K562 (cell line): Measurements from ENCODE around the gene SCARF2. TPM values are rescaled to one million over a fixed set of nuclear protein-coding genes. Genes with fewer than 3 reads are reported as not detected.

ENCODE experiments used
- CBX5 ChIP-seq: IDR thresholded peaks from 2 replicates; pipeline ENCODE4 v1.6.1; 2014; ENCODE audit warnings: low read depth, borderline replicate concordance
- CXXC5 ChIP-seq: fragments of 250-450 bp; sonication (Bioruptor Pico); IDR thresholded peaks from 2 replicates; pipeline ENCODE4 v1.8.0; 2022; ENCODE audit warnings: inconsistent platforms, mild to moderate bottlenecking, moderate library complexity
- ETV6 ChIP-seq, 3 experiments: fragments of 150-350 bp in 1 of 3; sonication (generic) in 1 of 3; formaldehyde crosslinking in 1 of 3; IDR thresholded peaks; 2 replicates each; pipeline versions ENCODE4 v1.6.1 to v1.8.0; 2014 to 2022; ENCODE audit warnings: borderline replicate concordance in 2 of 3, low read depth in 2 of 3, antibody characterized with exemption in 1 of 3, low read length in 1 of 3, mild to moderate bottlenecking in 1 of 3, missing genetic modification reagents in 1 of 3
- HIVEP1 ChIP-seq: fragments of 250-450 bp; sonication (Bioruptor Pico); IDR thresholded peaks from 2 replicates; pipeline ENCODE4 v1.4.0; 2020; ENCODE audit warnings: mild to moderate bottlenecking
- HMG20A ChIP-seq: fragments of 450-650 bp; formaldehyde crosslinking; conservative IDR thresholded peaks from 2 replicates; pipeline ENCODE4 v1.4.0; 2020; ENCODE audit warnings: mild to moderate bottlenecking, mixed read lengths
- HNRNPLL ChIP-seq: fragments of 200-400 bp; formaldehyde crosslinking; IDR thresholded peaks from 2 replicates; pipeline ENCODE4 v1.6.1; 2017; ENCODE audit warnings: low read length, low read depth, mild to moderate bottlenecking; ENCODE audit not compliant: poor library complexity, severe bottlenecking
- KLF1 ChIP-seq: fragments of 450-650 bp; IDR thresholded peaks from 2 replicates; pipeline ENCODE4 v1.6.1; 2016; ENCODE audit warnings: missing genetic modification characterization, missing compliant biosample characterization
- MAX ChIP-seq: sonication (generic); formaldehyde crosslinking; IDR thresholded peaks from 2 replicates; pipeline ENCODE4 v1.9.0; 2022; ENCODE audit warnings: mild to moderate bottlenecking, missing genetic modification reagents
- MTF1 ChIP-seq: fragments of 250-450 bp; sonication (Bioruptor Pico); IDR thresholded peaks from 2 replicates; pipeline ENCODE4 v1.9.0; 2021; ENCODE audit warnings: moderate library complexity, mild to moderate bottlenecking, inconsistent platforms, borderline replicate concordance
- NCOA2 ChIP-seq, 2 experiments: fragments of 450-650 bp; IDR thresholded peaks; 2 replicates each; pipeline ENCODE4 v1.6.1; 2018; ENCODE audit warnings: mild to moderate bottlenecking in 2 of 2, moderate library complexity in 1 of 2; ENCODE audit not compliant: partially characterized antibody in 2 of 2
- NR2F6 ChIP-seq: fragments of 450-650 bp; formaldehyde crosslinking; IDR thresholded peaks from 2 replicates; pipeline ENCODE4 v1.4.0; 2020; ENCODE audit warnings: mild to moderate bottlenecking
- POLR3A ChIP-seq: IDR thresholded peaks from 2 replicates; pipeline ENCODE4 v1.6.1; 2011; ENCODE audit warnings: borderline replicate concordance, mild to moderate bottlenecking, moderate library complexity; ENCODE audit not compliant: insufficient read length, insufficient read depth; ENCODE audit errors: extremely low read depth
- TFAM ChIP-seq: fragments of 250-450 bp; sonication (Bioruptor Pico); conservative IDR thresholded peaks from 2 replicates; pipeline ENCODE4 v1.5.0; 2021; ENCODE audit warnings: mild to moderate bottlenecking, moderate library complexity
- XRCC5 ChIP-seq: fragments of 200-400 bp; formaldehyde crosslinking; IDR thresholded peaks from 2 replicates; pipeline ENCODE4 v1.6.1; 2017; ENCODE audit warnings: low read depth, mild to moderate bottlenecking, low read length
- YY1 ChIP-seq, 3 experiments: IDR thresholded peaks; 2 replicates each; pipeline ENCODE4 v1.6.1; 2011; ENCODE audit warnings: low read length in 2 of 3, mild to moderate bottlenecking in 2 of 3, moderate library complexity in 2 of 3, borderline replicate concordance in 1 of 3, control low read depth in 1 of 3, low read depth in 1 of 3; ENCODE audit not compliant: insufficient read depth in 3 of 3, insufficient replicate concordance in 2 of 3, control insufficient read depth in 1 of 3, insufficient read length in 1 of 3; ENCODE audit errors: extremely low read depth in 1 of 3
- ZBTB26 ChIP-seq: fragments of 450-650 bp; formaldehyde crosslinking; IDR thresholded peaks from 2 replicates; pipeline ENCODE4 v1.4.0; 2022; ENCODE audit warnings: missing genetic modification characterization
- ZC3H8 ChIP-seq: fragments of 450-650 bp; IDR thresholded peaks from 2 replicates; pipeline ENCODE4 v1.6.1; 2017
- ZFP30 ChIP-seq: fragments of 250-450 bp; sonication (Bioruptor Pico); IDR thresholded peaks from 2 replicates; pipeline ENCODE4 v1.8.0; 2022; ENCODE audit warnings: moderate library complexity, mild to moderate bottlenecking, inconsistent platforms, borderline replicate concordance
- ZNF57 ChIP-seq: fragments of 450-650 bp; formaldehyde crosslinking; IDR thresholded peaks from 2 replicates; pipeline ENCODE4 v1.4.0; 2020; ENCODE audit warnings: mild to moderate bottlenecking, moderate library complexity
- polyA plus RNA-seq, 8 experiments: library from polyadenylated mRNA; depleted of rRNA in 4 of 8; stranded (reverse) in 5 of 8; unstranded in 3 of 8; fragments of >200 nt; fragmentation: Nextera tagmentation in 2 of 8; fragmentation: Illumina TruSeq in 1 of 8; extraction: Ambion mirVana in 2 of 8; extraction: Trizol in 1 of 8; gene quantifications; 2 replicates each; pipeline versions ENCODE4 v1.2.1 to v1.2.3, GENCODE V29; 2011 to 2014; ENCODE audit warnings: inconsistent platforms in 1 of 8, missing spikeins in 1 of 8
- total RNA-seq, 7 experiments: library from RNA; depleted of rRNA in 6 of 7; stranded (reverse); fragments of >200 nt in 6 of 7; fragmentation: Illumina TruSeq in 2 of 7; extraction: Trizol in 2 of 7; gene quantifications; 2 replicates each; pipeline versions ENCODE4 v1.2.1 to v1.2.3, GENCODE V29; 2011 to 2021; ENCODE audit warnings: low replicate concordance in 1 of 7
- TF ChIP-seq, protein P1 (sequence below), 3 experiments: fragments of 200-800 bp in 1 of 3; sonication (Bioruptor generic) in 1 of 3; sonication (generic) in 1 of 3; formaldehyde crosslinking in 1 of 3; IDR thresholded peaks; 2 replicates each; pipeline versions ENCODE4 v1.6.1 to v1.8.0; 2016 to 2022; ENCODE audit warnings: mild to moderate bottlenecking in 2 of 3, missing compliant biosample characterization in 2 of 3, missing genetic modification characterization in 2 of 3, missing genetic modification reagents in 1 of 3
- TF ChIP-seq, protein P2 (sequence below): IDR thresholded peaks from 2 replicates; pipeline ENCODE4 v1.6.1; 2011; ENCODE audit warnings: borderline replicate concordance, low read depth, mild to moderate bottlenecking, moderate library complexity, low read length; ENCODE audit not compliant: insufficient read depth, poor library complexity, severe bottlenecking

Gene SCARF2
- total and polyA plus RNA-seq, 9 of the 15 experiments (the other 6 are each of a cell fraction or from before 2014, with no cell fraction given) = 0.06 to 0.32 (median 0.21) TPM; not detected in 5

DNA sequence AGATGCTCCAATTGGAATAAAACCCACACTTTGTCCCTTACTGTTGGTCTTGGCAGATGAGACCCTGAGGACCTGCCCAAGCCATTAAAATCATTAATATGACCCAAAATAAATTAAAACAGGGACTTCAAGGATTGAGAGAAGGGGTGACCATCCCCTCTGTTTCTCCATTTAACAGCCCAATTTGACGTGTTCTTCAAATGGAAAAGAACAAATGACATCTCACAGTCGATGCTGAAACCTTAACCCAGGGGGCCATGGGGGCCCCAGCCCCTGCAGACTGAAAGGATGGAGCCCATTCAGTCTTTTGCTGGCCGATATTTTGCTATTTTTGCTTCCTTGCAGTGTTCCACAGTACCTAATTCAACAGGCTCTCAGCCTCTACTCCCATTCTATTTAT is 23.2 kb downstream of the SCARF2 start (continued):
- TF ChIP-seq NCOA2 (IDR thresholded peaks at IDR 0.05; ENCODE audit: partially characterized antibody in 2 of 2) (no peak), ZBTB26 (CRISPR knock-in tag) (peak; percentile 54; the same call in 1 of the 2 replicates), POLR3A (no peak), ZC3H8 (no peak), KLF1 (tag) (no peak), YY1 (IDR thresholded peaks at IDR 0.05; ENCODE audit: borderline replicate concordance in 1 of 3, control insufficient read depth in 1 of 3, extremely low read depth in 1 of 3, insufficient read depth in 3 of 3, insufficient read length in 1 of 3, insufficient replicate concordance in 2 of 3, low read depth in 1 of 3, low read length in 2 of 3) (no peak), CBX5 (no peak), HMG20A (CRISPR knock-in tag) (0 out of 2 replicates have a peak, but pooled peaks have one; percentile 46), ZNF57 (CRISPR knock-in tag) (no peak), NR2F6 (CRISPR knock-in tag) (0 out of 2 replicates have a peak, but pooled peaks have one; percentile 41), MTF1 (no peak), ETV6 (IDR thresholded peaks at IDR 0.05; ENCODE audit: borderline replicate concordance in 1 of 2, low read depth in 2 of 2, low read length in 1 of 2) (no peak), ETV6 (CRISPR knock-in tag; IDR thresholded peaks at IDR 0.05; ENCODE audit: borderline replicate concordance) (no peak), XRCC5 (no peak), TFAM (CRISPR knock-in tag) (no peak), CXXC5 (CRISPR knock-in tag) (peak; percentile 14; the same call in 1 of the 2 replicates), MAX (CRISPR knock-in tag) (no peak), HIVEP1 (CRISPR knock-in tag) (no peak), ZFP30 (CRISPR knock-in tag) (no peak), HNRNPLL (no peak)
- TF ChIP-seq, protein P1, sequence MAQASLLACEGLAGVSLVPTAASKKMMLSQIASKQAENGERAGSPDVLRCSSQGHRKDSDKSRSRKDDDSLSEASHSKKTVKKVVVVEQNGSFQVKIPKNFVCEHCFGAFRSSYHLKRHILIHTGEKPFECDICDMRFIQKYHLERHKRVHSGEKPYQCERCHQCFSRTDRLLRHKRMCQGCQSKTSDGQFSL (CRISPR knock-in tag; IDR thresholded peaks at IDR 0.05) = no peak
- TF ChIP-seq, protein P1 (tag; IDR thresholded peaks at IDR 0.05) = no peak
- TF ChIP-seq, protein P2, sequence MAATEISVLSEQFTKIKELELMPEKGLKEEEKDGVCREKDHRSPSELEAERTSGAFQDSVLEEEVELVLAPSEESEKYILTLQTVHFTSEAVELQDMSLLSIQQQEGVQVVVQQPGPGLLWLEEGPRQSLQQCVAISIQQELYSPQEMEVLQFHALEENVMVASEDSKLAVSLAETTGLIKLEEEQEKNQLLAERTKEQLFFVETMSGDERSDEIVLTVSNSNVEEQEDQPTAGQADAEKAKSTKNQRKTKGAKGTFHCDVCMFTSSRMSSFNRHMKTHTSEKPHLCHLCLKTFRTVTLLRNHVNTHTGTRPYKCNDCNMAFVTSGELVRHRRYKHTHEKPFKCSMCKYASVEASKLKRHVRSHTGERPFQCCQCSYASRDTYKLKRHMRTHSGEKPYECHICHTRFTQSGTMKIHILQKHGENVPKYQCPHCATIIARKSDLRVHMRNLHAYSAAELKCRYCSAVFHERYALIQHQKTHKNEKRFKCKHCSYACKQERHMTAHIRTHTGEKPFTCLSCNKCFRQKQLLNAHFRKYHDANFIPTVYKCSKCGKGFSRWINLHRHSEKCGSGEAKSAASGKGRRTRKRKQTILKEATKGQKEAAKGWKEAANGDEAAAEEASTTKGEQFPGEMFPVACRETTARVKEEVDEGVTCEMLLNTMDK = no peak
